Stimulated activated effector memory CD8-positive, alpha-beta T cell treated with anti-CD3 and anti-CD28 coated beads, Interleukin-12 subunit alpha, Interleukin-12 subunit beta, amount 100 ng/mL, for 72 hours (primary cell): ENCODE measurements around the gene OAF.

Experiments used
- ATAC-seq: fragments of 150-1000 bp; cut with Tn5 transposase; 2 replicates; pipeline ENCODE4 v1.10.0; 2021
- DNase-seq, 2 donors: peaks; one replicate each; pipeline ENCODE4 v3.0.0; 2021 to 2022; ENCODE audit warnings: low spot score in 2 of 2
- H3K27ac Mint-ChIP-seq: one replicate; pipeline ENCODE4 v1.8.0; 2022; ENCODE audit warnings: mild to moderate bottlenecking, mixed read lengths
- H3K36me3 Mint-ChIP-seq: one replicate; pipeline ENCODE4 v1.8.0; 2022; ENCODE audit warnings: mild to moderate bottlenecking, mixed read lengths
- H3K4me1 Mint-ChIP-seq: one replicate; pipeline ENCODE4 v1.8.0; 2022; ENCODE audit warnings: mixed read lengths
- H3K4me3 Mint-ChIP-seq: one replicate; pipeline ENCODE4 v1.8.0; 2022; ENCODE audit warnings: mild to moderate bottlenecking, mixed read lengths
- H3K9me3 Mint-ChIP-seq: one replicate; pipeline ENCODE4 v1.8.0; 2022; ENCODE audit warnings: mixed read lengths

OAF gene

GRCh38 chr11:120208777-120209176 lies 2.1 kb upstream of the OAF start:
- no peaks in the 10 kb centered on the region for H3K36me3 Mint-ChIP-seq
- H3K4me1 Mint-ChIP-seq: peaks cover 20% of the 10 kb centered on the region
- no peak overlapping the region for H3K27ac Mint-ChIP-seq
- no peaks in the 10 kb centered on the region for H3K9me3 Mint-ChIP-seq
- DNase-seq: no peak
- no peak for ATAC-seq
- H3K4me3 Mint-ChIP-seq: no peak overlapping the region

- peaks cover 20% of the 10 kb centered on the region for H3K4me1 Mint-ChIP-seq
- H3K27ac Mint-ChIP-seq: no peak overlapping the region
- ATAC-seq (no peak), DNase-seq (no peak)
- peak overlapping the region; percentile 93 for H3K4me3 Mint-ChIP-seq
- H3K36me3 Mint-ChIP-seq: no peaks in the 10 kb centered on the region
- no peaks in the 10 kb centered on the region for H3K9me3 Mint-ChIP-seq
These were observed 846 bp upstream of the OAF start for GRCh38 chr11:120209746-120210625.

- DNase-seq (peak in 1 of 2 donors; percentile 59), ATAC-seq (no peak)
- H3K27ac Mint-ChIP-seq: peak overlapping the region; percentile 67
- peak overlapping the region; percentile 93 for H3K4me3 Mint-ChIP-seq
- H3K9me3 Mint-ChIP-seq: no peaks in the 10 kb centered on the region
- H3K36me3 Mint-ChIP-seq: no peaks in the 10 kb centered on the region
- H3K4me1 Mint-ChIP-seq: peaks cover 20% of the 10 kb centered on the region
These were observed 858 bp downstream of the OAF start for GRCh38 chr11:120211522-120212258.

GRCh38 chr11:120212259-120212878 lies 1.5 kb downstream of the OAF start:
- Mint-ChIP-seq H3K9me3 (no peaks in the 10 kb centered on the region), H3K36me3 (no peaks in the 10 kb centered on the region), H3K4me1 (peaks cover 20% of the 10 kb centered on the region), H3K27ac (no peak overlapping the region), H3K4me3 (peak overlapping the region; percentile 93)
- ATAC-seq (no peak), DNase-seq (no peak)

GRCh38 chr11:120212926-120213325 lies 2.1 kb downstream of the OAF start:
- H3K27ac Mint-ChIP-seq: no peak overlapping the region
- no peak for DNase-seq
- ATAC-seq: no peak
- H3K4me1 Mint-ChIP-seq: peaks cover 20% of the 10 kb centered on the region
- no peaks in the 10 kb centered on the region for H3K36me3 Mint-ChIP-seq
- H3K4me3 Mint-ChIP-seq: no peak overlapping the region
- no peaks in the 10 kb centered on the region for H3K9me3 Mint-ChIP-seq

GRCh38 chr11:120214581-120214980 lies 3.7 kb downstream of the OAF start:
- no peak overlapping the region for H3K27ac Mint-ChIP-seq
- DNase-seq: no peak
- ATAC-seq: no peak
- H3K9me3 Mint-ChIP-seq: no peaks in the 10 kb centered on the region
- no peaks in the 10 kb centered on the region for H3K36me3 Mint-ChIP-seq
- no peak overlapping the region for H3K4me3 Mint-ChIP-seq
- peaks cover 20% of the 10 kb centered on the region for H3K4me1 Mint-ChIP-seq

GRCh38 chr11:120215634-120216033 lies 4.8 kb downstream of the OAF start:
- Mint-ChIP-seq H3K4me3 (no peak overlapping the region), H3K36me3 (no peaks in the 10 kb centered on the region), H3K27ac (no peak overlapping the region), H3K9me3 (no peaks in the 10 kb centered on the region), H3K4me1 (peaks cover 17% of the 10 kb centered on the region)
- ATAC-seq (no peak), DNase-seq (no peak)

- DNase-seq: no peak
- ATAC-seq: no peak
- Mint-ChIP-seq H3K4me1 (peaks cover 14% of the 10 kb centered on the region), H3K4me3 (no peak overlapping the region), H3K9me3 (no peaks in the 10 kb centered on the region), H3K27ac (no peak overlapping the region), H3K36me3 (no peaks in the 10 kb centered on the region)
These were observed 5.7 kb downstream of the OAF start for GRCh38 chr11:120216426-120217102.

- Mint-ChIP-seq H3K36me3 (no peaks in the 10 kb centered on the region), H3K27ac (peak overlapping the region; percentile 6), H3K9me3 (no peaks in the 10 kb centered on the region), H3K4me1 (peaks cover 5% of the 10 kb centered on the region), H3K4me3 (no peak overlapping the region)
- ATAC-seq (no peak), DNase-seq (no peak)
These were observed 6.7 kb downstream of the OAF start for GRCh38 chr11:120217526-120217925.

GRCh38 chr11:120217941-120218694 lies 7.3 kb downstream of the OAF start:
- H3K36me3 Mint-ChIP-seq: no peaks in the 10 kb centered on the region
- H3K9me3 Mint-ChIP-seq: no peaks in the 10 kb centered on the region
- H3K4me1 Mint-ChIP-seq: peaks cover 5% of the 10 kb centered on the region
- peak overlapping the region; percentile 6 for H3K27ac Mint-ChIP-seq
- DNase-seq (no peak), ATAC-seq (no peak)
- no peak overlapping the region for H3K4me3 Mint-ChIP-seq

- DNase-seq (no peak), ATAC-seq (no peak)
- Mint-ChIP-seq H3K9me3 (no peaks in the 10 kb centered on the region), H3K36me3 (no peaks in the 10 kb centered on the region), H3K27ac (no peak overlapping the region), H3K4me1 (peaks cover 5% of the 10 kb centered on the region), H3K4me3 (no peak overlapping the region)
These were observed 7.8 kb downstream of the OAF start for GRCh38 chr11:120218695-120219033.

GRCh38 chr11:120219232-120219937 lies 8.6 kb downstream of the OAF start:
- ATAC-seq (no peak), DNase-seq (no peak)
- peaks cover 6% of the 10 kb centered on the region for H3K4me1 Mint-ChIP-seq
- no peaks in the 10 kb centered on the region for H3K36me3 Mint-ChIP-seq
- no peak overlapping the region for H3K27ac Mint-ChIP-seq
- H3K9me3 Mint-ChIP-seq: no peaks in the 10 kb centered on the region
- no peak overlapping the region for H3K4me3 Mint-ChIP-seq

GRCh38 chr11:120219938-120220746 lies 9.3 kb downstream of the OAF start:
- no peak overlapping the region for H3K4me3 Mint-ChIP-seq
- no peaks in the 10 kb centered on the region for H3K9me3 Mint-ChIP-seq
- H3K36me3 Mint-ChIP-seq: no peaks in the 10 kb centered on the region
- DNase-seq (no peak), ATAC-seq (no peak)
- peak overlapping the region; percentile 11 for H3K27ac Mint-ChIP-seq
- H3K4me1 Mint-ChIP-seq: peaks cover 14% of the 10 kb centered on the region

- no peaks in the 10 kb centered on the region for H3K36me3 Mint-ChIP-seq
These were observed 9.9 kb downstream of the OAF start for GRCh38 chr11:120220747-120221037.

More at GRCh38 chr11:120220747-120221037, 9.9 kb downstream of the OAF start:
- Mint-ChIP-seq H3K4me1 (peaks cover 15% of the 10 kb centered on the region), H3K4me3 (no peak overlapping the region), H3K27ac (no peak overlapping the region), H3K9me3 (no peaks in the 10 kb centered on the region)
- DNase-seq: no peak
- no peak for ATAC-seq
